ENCODE results near the gene E2F1.
"Not testable (repeated sequence)": the region's sequence is repeated elsewhere in the genome, so short reads cannot be mapped to it uniquely, and the experiment has no call there.

The E2F1 gene

GRCh38 chr20:33645072-33645358, 41.2 kb downstream of the E2F1 start:
- DNase-seq (ENCODE audit: low read depth in 2 of 2): no peak

GRCh38 chr20:33644313-33645071, 41.7 kb downstream of the E2F1 start:
- no peak for DNase-seq (ENCODE audit: low read depth in 2 of 2)

- no peak for DNase-seq (ENCODE audit: low read depth in 2 of 2)
Measured at GRCh38 chr20:33640287-33640686, 45.9 kb downstream of the E2F1 start.

GRCh38 chr20:33636776-33637175, 49.4 kb downstream of the E2F1 start:
- DNase-seq (ENCODE audit: low read depth in 2 of 2): no peak

GRCh38 chr20:33635341-33635740, 50.8 kb downstream of the E2F1 start:
- DNase-seq (ENCODE audit: low read depth in 2 of 2): no peak

- DNase-seq (ENCODE audit: low read depth in 2 of 2): not testable (repeated sequence)
Measured at GRCh38 chr20:33631910-33632309, 54.3 kb downstream of the E2F1 start.

GRCh38 chr20:33630507-33630906, 55.7 kb downstream of the E2F1 start:
- DNase-seq (ENCODE audit: low read depth in 2 of 2): no peak

- no peak for DNase-seq (ENCODE audit: low read depth in 2 of 2)
Measured at GRCh38 chr20:33629979-33630378, 56.2 kb downstream of the E2F1 start.

- DNase-seq (ENCODE audit: low read depth in 2 of 2): no peak
Measured at GRCh38 chr20:33629533-33629932, 56.7 kb downstream of the E2F1 start.

GRCh38 chr20:33627577-33628216, 58.5 kb downstream of the E2F1 start:
- no peak for DNase-seq (ENCODE audit: low read depth in 2 of 2)

- no peak for DNase-seq (ENCODE audit: low read depth in 2 of 2)
Measured at GRCh38 chr20:33626190-33626589, 60.0 kb downstream of the E2F1 start.
